GM19240 (cell line): Measurements from ENCODE around the gene TYW1B.
"Not testable (repeated sequence)": the region's sequence is repeated elsewhere in the genome, so short reads cannot be mapped to it uniquely, and the experiment has no call there.

Experiments
- DNase-seq: peaks from one replicate; pipeline ENCODE4 v3.0.0; 2011; ENCODE audit warnings: low spot score; ENCODE audit not compliant: insufficient read length

TYW1B gene

DNA sequence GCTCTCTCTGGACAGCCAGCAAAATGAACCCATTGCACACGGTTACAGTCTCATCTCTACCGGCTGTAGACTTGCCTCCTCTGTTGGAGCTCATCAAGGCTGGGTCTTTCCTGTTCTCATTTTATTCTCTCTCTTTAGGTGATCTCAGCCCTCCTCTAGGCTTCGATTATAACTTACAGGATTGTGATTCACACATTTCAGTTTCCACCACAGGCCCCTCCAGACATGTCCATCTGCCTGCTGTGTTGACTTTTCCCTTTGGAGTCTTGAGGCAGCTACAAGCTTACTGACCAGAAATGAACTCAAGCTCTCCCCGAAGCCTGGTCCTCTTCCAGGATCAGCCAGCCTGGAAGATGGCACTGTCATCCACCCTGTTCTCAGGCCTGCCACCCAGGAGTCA is 268.5 kb downstream of the TYW1B start:
- not testable (repeated sequence) for DNase-seq

DNA sequence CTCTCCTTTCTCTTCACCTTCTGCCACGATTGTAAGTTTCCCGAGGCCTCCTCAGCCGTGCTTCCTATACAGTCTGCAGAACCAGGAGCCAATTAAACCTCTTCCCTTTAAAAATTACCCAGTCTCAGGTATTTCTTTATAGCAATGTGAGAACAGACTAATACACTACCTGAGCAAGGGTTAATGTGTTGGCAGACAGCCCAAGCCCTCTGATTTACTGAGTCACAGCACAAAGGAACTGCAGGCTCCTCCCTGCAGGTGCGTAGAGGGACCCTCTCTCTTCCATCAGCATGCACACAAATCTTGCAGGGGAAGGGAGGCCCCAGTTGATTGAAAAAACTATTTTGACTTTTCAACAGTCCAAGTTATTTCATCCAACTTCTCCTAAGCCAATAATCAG is 271.3 kb downstream of the TYW1B start:
- DNase-seq, result not testable (repeated sequence)

DNA sequence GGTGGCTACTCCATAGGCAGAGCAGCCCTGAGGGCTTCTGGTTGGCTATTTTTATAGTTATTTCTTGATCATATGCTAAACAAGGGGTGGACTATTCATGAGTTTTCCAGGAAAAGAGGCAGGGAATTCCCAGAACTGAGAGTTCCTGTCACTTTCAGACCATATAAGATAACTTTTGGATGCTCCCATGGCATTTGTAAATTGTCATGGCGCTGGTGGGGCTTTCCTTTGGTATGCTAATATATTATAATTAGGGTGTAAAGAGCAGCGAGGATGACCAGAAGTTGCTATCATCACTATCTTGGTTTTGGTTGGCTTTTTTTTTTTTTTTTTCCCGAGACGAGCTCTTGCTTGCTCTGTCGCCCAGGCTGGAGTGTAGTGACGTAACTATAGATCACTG is 272.8 kb downstream of the TYW1B start:
- DNase-seq, result not testable (repeated sequence)

DNA sequence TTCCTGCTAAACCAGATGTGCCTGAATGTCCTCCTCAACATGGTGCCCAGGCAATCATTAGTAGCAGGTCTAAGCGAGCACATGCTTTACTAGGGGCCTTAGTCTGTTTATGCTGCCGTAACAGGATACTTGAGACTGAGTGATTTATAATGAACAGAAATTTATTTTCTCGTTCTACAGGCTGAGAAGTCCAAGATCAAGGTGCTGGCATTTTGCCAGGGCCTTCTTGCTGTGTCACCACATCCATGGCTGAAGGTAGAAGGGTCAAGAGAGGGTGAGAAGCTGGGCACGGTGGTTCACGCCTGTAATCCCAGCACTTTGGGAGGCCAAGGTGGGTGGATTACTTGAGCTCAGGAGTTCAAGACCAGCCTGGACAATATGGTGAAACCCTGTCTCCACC is 273.6 kb downstream of the TYW1B start:
- not testable (repeated sequence) for DNase-seq

DNA sequence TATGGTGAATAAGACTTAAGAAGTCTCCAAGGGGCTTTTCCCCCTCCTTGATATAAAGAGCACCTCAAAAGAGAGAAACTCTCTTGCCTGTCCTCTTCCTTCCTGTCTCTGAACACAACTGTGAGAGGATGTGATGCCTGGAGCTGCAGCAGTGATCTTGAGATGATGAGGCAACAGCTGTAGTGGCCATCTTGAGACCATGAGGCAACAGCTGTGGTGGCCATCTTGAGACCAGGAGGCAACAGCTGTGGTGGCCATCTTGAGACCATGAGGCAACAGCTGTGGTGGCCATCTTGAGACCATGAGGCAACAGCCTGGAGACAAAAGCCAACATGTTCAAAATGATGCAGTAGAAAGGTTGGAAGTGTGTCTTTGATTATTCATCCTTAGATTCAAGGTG is 277.5 kb downstream of the TYW1B start:
- not testable (repeated sequence) for DNase-seq

DNA sequence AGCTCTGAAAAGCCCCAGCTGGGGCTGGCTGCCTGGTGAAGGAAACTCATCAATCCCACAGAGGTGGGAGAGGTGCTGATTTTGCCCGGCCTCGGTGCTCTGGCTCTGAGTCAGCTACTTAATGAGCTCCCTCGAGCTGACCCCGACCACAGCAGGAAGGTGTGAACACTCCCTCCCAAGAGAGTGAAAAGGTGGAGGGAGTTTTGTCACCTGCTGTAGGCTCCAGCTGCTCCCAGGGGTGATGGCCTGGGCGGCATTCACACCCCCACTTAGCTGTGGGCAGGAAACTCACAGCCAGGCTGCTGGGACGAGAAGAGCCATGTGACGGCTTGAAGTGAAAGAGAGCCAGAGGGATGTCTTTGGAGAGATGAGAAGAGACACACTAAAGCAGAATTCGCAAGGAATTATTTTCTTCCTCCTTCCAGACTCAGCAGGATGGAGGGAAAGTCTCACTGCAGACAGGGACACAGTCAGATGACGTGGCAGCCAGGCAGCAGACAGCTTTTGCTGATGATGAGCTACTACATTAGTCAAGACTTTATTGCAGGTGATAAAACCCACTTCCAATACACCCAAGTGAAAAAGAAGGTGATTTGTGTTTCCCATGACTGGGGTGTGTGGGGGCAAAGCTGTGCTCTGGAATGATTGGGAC is 281.3 kb downstream of the TYW1B start:
- DNase-seq, result not testable (repeated sequence)

DNA sequence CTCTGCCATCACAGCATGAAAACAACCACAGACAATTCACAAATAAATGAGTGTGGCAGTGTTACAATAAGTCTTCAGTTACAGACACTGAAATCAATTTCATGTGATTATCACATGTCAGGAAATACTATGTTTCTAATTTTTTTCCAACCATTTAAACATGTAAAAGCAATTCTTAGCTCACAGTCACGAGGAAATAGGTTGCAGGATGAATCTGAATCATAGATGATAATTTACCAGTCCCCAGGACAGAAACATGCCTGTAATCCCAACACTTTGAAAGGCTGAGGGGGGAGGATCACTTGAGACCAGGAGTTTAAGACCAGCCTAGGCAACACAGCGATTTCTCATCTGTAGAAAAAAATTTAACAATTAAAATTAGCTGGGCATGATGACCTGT is 283.5 kb downstream of the TYW1B start:
- not testable (repeated sequence) for DNase-seq

DNA sequence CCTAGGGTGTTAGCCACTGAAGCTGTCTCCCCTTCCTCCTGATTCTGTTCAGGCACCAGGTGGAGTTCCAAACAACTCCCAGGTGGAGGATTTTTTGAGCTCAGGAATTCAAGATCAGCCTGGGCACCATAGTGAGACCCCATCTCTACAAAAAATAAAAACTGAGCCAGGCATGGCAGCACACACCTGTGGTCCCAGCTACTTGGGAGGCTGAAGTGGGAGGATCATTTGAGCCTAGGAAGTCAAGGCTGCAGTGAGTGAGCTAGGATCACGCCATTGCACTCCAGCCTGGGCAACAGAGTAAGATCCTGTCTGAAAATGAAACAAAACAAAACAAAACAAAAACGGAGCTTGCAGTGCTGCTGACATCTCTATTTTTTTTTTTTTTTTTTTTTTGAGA is 287.1 kb downstream of the TYW1B start:
- no peak for DNase-seq

DNA sequence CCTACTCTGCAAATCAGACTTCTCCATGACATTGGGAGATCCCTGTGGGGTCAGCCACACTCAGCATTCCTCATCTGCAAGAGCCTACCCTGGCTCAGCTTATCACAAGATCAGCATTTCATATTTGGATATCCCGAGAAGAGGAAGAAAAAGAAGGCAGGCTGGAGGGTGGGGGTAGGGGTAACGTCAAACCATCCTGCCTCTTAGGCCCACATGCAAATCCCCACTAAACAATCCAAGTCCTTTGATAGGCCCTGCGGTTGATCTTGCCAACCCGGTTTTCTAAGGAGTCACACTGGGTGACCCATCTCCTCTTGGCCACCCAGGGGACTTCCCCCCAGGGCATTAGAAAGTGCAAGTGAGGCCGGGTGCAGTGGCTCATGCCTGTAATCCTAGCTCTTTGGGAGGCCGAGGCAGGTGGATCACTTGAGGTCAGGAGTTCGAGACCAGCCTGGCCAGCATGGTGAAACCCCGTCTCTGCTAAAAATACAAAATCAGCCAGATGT is 287.8 kb downstream of the TYW1B start:
- DNase-seq, result no peak

DNA sequence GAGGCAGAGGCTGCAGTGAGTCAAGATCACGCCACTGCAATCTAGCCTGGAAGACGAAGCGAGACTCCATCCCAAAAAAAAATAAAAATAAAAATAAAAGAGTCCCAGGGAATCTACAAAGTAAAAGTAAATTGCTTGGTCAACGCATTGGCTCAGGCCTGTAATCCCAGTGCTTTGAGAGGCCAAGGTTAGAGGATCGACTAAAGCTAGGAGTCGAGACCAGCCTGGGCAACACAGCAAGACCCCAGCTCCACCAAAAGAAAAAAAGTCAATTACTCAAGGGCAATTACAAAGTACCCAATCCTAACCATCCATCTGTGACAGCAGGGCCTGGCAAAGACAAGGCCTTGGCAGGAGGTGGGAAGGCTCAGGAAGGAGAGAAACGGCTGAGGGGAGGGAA is 288.3 kb downstream of the TYW1B start:
- DNase-seq, result no peak

DNA sequence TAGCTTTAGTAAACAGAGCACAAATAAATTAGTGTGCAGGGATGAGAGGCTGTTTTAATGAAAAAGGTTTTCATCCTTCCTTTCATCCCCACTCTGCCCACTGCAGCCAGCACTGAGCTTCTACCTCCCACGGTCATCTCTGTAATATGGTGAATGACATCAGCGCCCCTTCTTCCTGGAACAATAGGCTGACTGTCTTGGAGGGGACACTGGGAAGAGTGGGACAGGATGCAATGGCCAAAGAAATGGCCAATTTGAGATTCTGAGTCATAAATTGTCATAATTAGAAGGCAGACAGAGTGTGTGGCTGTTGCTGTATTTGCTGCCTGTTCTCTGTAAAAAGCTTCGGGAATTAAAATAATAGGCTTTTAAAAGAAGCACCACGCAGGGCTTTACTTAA is 289.1 kb downstream of the TYW1B start:
- DNase-seq, result no peak

DNA sequence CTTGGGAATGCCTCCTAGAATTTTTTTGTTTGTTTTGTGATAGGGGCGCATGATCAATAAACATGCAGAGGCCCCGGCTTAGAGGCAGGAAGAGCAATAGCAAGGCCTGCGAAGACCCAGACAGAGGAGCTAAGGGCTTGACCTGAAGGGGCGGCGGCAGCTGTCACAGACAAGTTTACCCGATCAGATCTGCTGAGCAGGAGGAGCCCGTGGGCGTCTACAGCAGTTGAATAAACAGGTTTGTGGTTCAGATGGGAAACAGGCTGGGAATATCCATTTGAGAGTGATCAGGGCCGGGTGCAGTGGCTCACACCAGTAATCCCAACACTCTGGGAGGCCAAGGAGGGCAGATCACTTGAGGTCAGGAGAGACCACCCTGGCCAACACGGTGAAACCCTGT is 289.9 kb downstream of the TYW1B start:
- DNase-seq, result no peak

DNA sequence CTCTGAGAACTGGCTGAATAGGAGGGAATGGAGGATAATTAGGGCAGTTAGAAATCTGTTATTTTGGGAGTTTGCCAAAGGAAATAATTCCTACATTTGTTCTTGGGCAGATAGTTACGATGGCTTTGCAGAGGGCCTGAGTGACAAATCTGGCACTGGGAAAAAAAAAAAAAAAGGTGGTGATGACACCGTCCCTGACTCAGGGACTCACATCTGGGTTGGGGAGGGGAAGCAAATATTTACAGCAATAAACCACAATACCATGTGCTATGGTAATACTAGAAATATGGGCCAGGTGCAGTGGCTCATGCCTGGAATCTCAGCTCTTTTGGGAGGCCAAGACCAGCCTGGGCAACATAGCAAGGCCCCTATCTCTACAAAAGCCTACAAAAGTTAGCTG is 292.0 kb downstream of the TYW1B start:
- DNase-seq, result not testable (repeated sequence)

DNA sequence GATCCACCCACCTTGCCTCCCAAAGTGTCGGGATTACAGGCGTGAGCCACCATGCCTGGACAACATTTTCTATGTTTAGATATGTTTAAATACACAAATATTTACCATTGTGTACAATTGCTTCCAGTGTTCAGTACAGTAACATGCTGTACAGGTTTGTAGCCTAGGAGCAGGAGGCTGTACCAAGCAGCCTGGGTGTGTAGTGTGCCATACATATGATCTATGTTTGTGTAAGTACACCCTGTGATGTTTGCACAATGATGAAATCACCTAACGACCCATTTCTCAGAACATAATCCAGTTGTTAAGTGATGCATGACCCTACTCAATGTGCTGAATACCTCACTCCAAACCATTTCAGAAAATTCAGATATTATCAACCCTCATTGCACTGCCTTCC is 297.0 kb downstream of the TYW1B start:
- DNase-seq, result not testable (repeated sequence)
